Midbrain (tissue), 1 donor: ENCODE results near the gene AEBP1.
"Not testable (repeated sequence)": the region's sequence is repeated elsewhere in the genome, so short reads cannot be mapped to it uniquely, and the experiment has no call there.

Experiments used
- DNase-seq: peaks from one replicate; lab custom pipeline; 2025; lab: John Stamatoyannopoulos, UW

AEBP1 gene

GRCh38 chr7:44117801-44118429 lies 13.8 kb downstream of the AEBP1 start:
- DNase-seq: no peak

- DNase-seq: no peak
Measured at GRCh38 chr7:44119829-44120380, 15.8 kb downstream of the AEBP1 start.

GRCh38 chr7:44120395-44120794 lies 16.2 kb downstream of the AEBP1 start:
- no peak for DNase-seq

GRCh38 chr7:44121761-44122420 lies 17.7 kb downstream of the AEBP1 start:
- DNase-seq: no peak

GRCh38 chr7:44122529-44122928 lies 18.4 kb downstream of the AEBP1 start:
- no peak for DNase-seq

GRCh38 chr7:44123190-44124003 lies 19.3 kb downstream of the AEBP1 start, which contains the start of gene POLD2:
POLD2 (minus strand) TSS chr7:44123548; CDS start chr7:44122053, 1,495 bp downstream.
- DNase-seq: peak; percentile 97

GRCh38 chr7:44124822-44125202 lies 20.7 kb downstream of the AEBP1 start:
- no peak for DNase-seq

GRCh38 chr7:44126574-44126973 lies 22.4 kb downstream of the AEBP1 start:
- DNase-seq: not testable (repeated sequence)

- DNase-seq: no peak
Measured at GRCh38 chr7:44127161-44127560, 23.0 kb downstream of the AEBP1 start.

GRCh38 chr7:44128721-44129582 lies 24.8 kb downstream of the AEBP1 start:
- no peak for DNase-seq

GRCh38 chr7:44131173-44132029 lies 27.3 kb downstream of the AEBP1 start:
- no peak for DNase-seq

- no peak for DNase-seq
Measured at GRCh38 chr7:44132039-44132438, 27.9 kb downstream of the AEBP1 start.

GRCh38 chr7:44133295-44133694 lies 29.1 kb downstream of the AEBP1 start:
- DNase-seq: no peak

- DNase-seq: peak; percentile 32
Measured at GRCh38 chr7:44134943-44135628, 30.9 kb downstream of the AEBP1 start.

GRCh38 chr7:44136731-44137130 lies 32.6 kb downstream of the AEBP1 start:
- DNase-seq: no peak

- DNase-seq: no peak
Measured at GRCh38 chr7:44138698-44139097, 34.6 kb downstream of the AEBP1 start.

- no peak for DNase-seq
Measured at GRCh38 chr7:44139311-44140010, 35.3 kb downstream of the AEBP1 start.

GRCh38 chr7:44140341-44140740 lies 36.2 kb downstream of the AEBP1 start:
- DNase-seq: no peak

GRCh38 chr7:44141221-44141850 lies 37.2 kb downstream of the AEBP1 start, which contains the start of gene MYL7:
MYL7 (minus strand) TSS chr7:44141332; CDS start chr7:44141305, 27 bp downstream.
- DNase-seq: no peak
